GM19035 (cell line): Measurements from ENCODE around the gene STAC3.

Source experiments
- ATAC-seq: cut with Tn5 transposase; IDR thresholded peaks from one replicate; pipeline ENCODE4 v1.9.1; 2021; ENCODE audit not compliant: unreplicated experiment

Gene STAC3

DNA sequence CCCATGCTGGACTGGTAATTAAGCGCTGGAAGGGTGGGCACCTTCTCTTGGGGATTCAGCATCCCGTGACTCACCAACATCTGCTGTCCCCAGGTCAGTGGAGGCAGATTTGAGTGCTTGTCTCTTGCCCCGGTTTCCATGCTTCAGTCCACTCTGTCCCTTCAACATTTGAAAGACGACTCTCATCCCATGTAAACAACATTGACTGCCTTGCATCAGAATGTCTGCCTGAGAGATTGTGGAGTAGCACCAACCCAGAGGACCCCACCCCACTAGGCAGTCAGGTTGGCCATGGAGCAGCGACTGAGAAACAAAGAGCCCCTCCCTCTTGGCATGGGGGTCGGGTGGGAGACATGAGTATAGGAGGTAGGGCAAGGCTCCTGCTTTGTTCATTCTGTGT is 4.9 kb upstream of the STAC3 start:
- ATAC-seq: no peak

DNA sequence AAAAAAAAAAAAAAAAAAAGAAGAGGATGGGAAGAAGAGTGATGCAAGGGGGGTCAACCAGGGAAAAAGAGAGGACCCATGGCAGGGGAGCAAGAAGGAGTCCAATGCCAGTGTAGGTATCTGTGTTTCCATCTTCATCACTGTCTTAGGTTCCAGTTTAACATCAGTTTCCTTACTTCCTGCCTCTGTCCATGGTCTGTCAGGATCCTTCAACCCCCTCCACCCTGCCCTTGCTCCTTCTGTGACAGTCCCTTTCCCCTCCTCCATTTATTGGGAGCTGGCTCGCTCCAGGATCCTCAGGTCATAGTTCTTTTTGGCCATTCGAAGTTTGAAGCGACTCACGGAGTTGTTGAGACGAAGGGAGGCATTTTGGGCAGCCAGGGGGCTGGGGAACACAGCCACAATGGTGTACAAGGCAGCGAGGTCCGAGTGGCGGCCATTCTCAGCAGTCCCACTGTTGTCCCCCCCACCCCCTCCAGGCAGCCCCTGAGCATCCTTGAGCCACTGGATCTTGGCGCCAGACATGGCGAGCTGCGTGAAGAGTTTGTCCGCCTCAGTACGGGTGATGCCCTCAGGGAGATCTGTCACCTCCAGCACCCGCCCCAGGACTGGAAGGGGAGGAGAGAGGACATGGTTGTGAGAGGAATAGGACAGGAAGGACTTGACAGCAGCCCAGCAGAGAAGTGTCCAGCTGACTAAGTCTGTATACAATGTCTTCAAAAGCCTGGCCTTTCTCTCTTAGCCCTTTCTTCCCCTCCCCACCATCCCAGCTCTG is 3.7 kb upstream of the STAC3 start:
- ATAC-seq: no peak

DNA sequence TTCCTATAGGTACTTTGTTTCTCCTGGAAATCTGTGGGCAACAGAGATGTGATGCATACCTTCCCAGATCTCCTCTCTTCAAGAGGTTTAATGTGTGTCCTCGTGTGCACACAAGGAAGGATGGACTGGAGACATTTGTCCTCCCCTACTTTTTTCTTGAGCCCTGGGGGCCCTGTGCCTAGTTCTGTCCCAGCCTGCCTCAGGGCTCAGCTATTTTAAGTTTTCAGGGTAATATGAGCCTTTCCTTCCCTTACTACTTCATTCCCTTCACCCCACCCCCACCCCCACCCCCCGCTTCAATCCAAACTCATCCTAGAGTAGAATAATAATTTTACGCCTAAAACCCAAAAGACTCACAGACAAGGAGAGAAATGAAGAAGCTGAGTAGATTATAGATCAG is 446 bp downstream of the STAC3 start:
- ATAC-seq: no peak

DNA sequence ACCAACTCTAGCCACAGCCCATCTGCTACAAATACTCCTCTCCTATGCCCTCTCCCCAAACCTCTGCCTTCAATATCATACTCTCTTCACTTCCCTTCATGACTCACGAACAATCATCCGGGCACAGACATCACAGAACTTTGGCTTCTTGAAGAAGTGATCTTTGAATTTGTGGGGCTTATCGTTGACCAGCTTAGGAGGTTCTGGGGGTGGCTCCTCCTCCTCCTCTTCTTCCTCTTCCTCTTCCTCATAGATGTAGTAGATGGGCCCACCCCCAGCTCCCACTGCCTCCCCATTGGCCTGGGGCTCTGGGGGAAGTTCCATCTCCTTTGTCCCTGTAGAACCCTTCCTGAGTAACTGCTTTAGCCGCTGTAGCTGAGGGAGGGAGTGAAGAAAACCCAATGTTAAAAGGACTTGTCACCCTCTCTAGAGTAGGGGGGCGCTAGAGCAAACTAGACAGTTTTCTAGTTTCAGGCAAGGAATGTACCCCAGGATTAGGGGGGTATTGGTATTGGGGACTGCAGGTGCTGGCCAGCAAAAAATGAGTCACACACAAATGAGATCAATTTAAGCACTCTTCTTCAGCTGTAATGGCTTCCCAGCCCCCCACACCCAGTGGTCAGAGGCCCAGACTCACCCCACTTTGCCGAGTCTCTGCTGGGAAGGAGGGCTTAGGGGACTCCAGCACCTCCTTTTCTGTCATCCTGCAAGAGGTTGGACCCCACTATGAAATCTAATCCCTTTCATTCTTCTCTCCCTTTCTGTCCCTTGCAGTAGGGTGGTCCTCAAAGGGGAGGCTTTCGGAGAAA is 1.8 kb downstream of the STAC3 start:
- ATAC-seq: no peak

DNA sequence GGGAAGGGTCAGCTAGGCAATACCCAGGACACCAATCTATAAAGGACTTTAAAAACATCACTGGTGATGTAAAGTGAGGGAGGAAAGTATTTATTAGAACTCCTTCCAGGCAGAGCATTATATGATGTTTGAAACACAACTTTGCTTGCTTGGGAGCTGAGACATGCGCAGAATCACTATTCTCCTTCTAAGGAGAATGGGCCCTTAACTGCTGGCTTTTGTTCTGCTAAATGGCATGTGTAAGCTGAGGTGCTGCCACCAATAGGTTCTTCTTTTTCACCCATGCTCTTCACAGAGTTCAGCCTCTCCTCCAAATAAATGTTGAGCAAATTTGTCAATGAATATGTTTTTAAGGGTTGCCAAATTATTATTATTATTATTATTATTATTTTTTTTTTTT is 3.9 kb downstream of the STAC3 start:
- no peak for ATAC-seq

DNA sequence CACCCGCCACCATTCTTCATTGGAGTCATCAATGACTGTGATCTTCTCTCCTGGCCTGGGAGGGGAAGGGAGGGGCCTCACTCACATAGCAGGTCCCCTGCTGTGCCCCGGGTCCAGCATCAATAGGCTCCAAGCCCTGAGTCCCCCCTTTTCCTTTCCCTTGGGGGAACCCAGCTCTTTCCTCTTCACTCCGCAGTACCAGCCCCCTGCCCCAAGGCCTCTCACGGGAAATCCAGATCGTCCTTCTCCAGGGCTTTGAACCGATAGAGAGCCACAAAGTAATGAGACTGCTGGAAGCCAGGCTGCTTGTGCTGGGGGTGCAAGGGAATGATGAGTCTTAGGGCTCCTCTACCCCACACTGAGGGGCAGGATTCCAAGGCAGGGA is 6.7 kb downstream of the STAC3 start:
- ATAC-seq: no peak

DNA sequence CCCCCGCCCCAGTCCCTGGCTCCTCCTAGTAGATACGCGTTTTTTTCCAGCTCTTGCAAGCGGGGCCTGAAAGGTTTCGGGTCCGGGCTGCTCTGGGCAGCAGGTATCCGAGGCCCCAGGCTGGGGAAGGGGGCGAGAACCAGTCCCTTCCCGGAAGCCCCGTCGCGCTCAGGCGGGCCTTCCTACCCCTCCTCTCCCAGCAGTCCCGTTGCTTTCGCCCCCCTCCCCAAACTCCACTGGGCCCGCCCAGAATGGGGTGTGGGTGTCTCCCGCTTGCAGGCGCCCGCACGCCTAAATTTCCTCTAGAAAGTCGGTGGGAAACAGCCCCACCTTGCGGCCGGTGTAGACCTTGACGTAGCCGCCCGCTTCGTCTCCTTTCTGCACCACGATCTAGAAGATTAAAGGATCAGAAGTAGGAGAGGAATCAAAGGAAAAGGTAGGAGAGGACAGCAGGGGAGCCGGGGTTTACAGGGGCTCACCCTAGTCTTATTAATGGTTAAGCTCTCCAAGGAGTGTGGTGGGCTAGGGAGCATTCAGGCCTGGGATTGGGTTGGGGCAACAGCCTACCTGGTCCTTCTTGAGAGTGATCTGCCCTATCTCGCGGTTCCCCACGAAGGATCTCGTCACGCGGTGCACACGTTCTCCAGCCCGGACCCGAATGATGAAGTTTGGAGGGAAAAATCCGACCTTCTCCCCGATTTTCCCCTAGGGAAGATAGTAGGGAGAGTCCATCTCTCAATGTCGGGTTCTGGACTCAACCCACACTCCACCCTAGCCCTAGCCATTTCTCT is 7.3 kb downstream of the STAC3 start:
- ATAC-seq: no peak

DNA sequence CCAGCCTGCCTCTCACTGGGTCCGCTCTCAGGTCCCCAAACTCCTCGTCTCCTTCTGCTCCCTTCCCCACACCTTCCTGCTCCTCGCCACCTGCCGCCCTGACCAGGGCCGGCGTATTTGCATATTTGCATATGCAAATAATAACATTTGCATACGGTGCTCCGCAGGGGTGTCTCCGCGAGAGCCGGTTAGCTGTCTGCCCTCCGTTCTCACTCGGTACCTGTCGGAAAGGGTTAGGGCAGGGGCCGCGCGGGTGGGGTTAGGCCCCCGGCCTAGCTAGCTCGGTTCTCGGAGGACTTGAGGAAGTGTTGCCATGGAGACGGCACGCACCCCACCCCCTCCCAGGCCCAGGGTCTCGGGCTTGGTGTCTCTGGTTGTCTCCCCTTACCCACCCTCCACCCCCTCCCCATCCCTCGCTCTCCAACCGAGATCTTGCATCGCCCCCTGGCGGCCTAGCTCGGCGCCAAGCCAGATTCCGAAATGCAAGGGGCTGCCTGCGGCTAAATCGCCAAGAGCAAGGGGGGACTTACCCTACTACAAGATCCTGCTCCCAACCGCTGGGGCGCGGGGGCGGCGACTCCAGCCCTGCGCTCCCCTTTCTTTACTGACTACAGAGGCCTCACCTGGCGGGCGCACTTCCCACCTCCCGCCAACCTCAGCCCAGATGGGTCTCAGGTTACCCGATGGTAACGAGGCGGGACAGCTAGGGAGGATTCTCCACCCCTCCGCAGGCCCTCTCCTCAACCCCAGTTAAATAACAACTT is 8.1 kb downstream of the STAC3 start:
- peak; percentile 42 for ATAC-seq

DNA sequence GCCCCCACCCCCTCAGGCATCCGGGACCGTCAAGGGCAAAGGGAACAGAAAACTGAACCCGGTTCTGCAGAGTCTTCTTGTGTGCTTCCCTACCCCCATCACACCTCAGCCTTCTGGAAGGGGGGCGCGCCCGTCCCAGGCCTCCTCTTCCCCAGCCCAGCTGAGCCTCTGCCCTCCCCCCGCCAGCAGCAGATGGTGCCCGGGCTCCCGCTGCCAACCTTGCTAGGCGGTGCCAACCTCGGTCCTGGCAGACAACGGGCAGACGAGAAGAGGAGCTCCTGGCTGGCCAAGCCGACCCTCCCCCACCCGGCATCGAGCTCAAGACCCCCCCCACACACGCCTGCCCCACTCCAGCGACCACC is 8.7 kb downstream of the STAC3 start:
- no peak for ATAC-seq

DNA sequence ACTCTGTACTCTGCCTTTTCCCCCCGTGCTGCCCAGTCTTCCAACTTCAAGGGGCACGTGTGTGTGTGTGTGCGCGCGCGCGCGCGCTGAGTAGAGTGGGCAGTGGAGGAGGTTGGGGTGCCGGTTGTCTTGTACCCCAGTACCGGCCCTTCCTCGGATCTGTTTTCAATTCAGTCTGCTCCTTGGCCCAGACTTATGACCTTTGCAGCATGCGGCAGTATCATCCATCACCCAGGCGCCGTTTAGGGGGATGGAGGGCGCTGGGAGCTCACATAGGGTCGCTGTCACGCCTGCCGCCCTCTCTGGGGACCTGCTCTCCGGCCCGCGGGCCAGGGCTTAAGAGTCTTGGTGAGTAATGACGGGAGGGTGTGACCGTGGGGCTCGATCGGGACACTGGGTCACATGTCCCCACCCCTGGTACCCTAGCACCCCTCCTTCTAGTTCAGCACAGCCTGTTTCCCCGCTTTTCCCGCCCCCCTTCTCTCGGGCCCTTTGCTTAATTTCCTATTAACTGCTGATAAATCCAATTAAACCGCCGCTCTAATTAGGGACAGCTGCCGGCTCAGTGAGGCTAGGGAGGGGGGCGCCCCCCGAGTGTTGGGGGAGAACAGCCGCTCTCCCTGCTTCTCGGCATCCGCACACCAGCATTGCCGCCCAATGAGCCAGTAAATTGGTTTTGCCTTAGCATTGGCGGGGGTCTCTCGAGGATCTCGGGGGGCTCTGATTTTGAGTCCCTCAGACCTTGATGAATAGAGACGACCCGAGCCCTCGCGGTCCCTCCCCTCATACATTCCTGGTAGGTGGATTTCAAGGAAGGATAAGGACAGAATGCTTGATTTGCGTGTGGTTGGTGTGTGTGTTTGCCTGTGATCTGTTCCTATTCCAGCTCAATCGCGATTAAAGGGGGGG is 9.3 kb downstream of the STAC3 start:
- no peak for ATAC-seq

DNA sequence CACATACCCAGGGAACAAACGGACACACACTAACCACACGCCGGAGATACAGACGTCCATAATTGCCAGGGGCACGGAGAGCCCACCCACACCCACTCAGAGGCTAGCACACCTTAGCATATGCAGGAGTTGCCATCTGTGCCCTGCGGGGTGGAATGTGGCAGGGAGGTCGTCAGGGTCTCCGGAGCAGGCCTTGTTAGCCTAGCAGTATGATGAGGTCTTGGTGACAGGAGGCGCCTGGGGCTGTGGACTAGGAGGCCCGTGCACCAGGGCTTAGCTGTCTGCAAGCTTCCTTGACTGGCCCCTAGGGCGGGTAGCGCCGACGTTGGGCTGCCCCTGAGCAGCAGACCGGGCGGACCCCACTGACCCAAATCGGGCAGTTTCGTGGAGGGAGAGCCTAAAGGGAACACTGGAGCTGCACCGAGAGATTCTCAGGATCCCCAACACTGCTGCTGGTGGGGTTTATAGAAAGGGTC is 10.0 kb downstream of the STAC3 start:
- no peak for ATAC-seq

DNA sequence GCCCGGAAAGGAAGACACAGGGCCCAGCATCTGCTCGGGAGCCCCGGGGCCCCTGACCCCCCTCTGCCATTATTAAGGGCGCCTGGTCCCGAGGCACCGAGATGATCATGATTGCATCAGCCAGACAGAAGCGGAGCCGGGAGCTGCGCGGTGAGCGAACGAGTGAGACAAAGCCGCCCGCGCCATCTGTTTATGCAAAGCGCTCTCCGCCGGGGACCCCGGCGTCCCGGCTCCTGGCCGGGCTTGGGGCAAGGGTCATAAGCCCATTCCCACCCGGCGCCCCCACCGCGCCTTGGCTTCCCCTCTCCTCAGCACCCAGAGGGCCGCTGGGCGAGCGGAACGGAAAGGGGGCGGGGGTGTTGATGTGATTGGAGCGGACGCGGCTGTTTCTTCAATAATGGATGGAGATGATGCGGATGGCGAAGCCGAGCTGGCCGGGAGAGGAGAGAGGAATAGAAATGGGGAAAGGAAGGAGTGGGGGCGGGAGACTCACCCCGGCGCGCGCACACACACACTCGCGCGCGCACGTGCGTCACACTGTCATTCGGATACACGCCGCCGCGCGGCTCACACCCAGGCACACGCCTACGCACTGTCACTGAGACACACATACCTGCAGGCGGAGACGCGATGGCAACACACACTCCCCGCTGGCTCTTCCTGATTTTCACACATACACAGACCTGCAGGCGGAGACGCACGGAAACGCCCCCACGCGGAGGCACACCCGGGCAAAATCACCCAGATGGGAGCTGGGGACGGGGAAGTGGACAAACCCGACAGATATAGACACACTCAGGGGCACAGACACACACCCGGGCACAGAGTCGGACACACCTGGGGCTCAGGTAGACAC is 10.7 kb downstream of the STAC3 start:
- ATAC-seq: no peak

DNA sequence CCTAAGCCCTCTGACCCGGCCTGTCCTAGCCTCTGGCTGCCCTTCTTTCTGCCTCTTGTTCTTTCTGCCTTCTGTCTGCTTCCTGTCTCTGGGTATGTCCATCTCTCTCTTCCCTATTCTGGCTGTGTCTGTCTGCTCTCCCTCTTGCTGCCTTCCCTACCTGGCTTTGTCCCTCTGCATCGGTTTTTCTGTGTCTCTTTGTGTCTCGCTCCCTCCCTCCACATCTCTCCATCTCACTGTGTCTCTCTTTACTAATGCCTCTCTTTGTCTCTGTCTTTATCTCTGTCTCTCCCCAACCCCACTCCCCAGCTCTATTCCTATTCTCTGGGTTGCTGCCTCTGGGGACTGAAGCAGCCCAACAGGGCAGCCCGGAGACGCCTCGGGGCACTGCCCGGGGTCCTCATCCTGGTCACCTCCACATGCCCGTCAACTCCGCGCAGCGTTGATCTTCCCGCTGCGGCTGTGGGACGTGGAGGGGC is 11.4 kb downstream of the STAC3 start:
- no peak for ATAC-seq

DNA sequence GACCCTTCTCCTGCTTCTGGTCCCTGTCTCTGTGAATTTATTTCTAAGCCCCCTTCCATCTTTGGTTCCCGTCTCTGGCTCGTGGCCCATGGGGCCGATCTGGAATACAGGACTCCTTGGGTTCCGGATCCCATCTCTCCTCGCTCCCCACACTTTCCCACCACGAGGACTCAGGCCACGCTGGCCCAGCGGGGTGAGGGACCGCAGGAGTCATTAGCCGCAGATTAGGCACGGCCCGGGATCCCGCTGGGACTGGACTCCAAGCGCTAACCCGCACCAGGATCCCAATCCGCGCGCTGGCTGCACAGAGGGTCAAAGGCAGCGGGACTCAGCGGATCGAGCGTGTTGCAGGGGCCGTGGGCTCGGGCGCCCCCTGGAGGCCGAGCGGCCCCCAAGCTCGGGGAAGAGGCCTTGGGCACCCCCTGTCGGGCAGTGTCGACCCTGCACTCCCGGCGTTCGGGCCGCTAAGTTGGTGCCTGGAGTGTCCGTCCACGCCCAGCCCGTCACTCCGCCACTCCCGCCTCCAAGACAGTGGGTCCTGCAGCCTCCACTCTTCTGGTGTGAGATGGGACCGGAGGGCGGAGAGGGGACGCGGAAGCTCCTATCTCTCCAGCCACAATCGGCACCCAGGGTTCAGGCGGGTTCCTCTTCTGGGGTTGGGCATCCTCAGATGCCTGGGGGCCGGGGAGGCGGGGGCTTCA is 12.0 kb downstream of the STAC3 start:
- ATAC-seq: peak; percentile 53

DNA sequence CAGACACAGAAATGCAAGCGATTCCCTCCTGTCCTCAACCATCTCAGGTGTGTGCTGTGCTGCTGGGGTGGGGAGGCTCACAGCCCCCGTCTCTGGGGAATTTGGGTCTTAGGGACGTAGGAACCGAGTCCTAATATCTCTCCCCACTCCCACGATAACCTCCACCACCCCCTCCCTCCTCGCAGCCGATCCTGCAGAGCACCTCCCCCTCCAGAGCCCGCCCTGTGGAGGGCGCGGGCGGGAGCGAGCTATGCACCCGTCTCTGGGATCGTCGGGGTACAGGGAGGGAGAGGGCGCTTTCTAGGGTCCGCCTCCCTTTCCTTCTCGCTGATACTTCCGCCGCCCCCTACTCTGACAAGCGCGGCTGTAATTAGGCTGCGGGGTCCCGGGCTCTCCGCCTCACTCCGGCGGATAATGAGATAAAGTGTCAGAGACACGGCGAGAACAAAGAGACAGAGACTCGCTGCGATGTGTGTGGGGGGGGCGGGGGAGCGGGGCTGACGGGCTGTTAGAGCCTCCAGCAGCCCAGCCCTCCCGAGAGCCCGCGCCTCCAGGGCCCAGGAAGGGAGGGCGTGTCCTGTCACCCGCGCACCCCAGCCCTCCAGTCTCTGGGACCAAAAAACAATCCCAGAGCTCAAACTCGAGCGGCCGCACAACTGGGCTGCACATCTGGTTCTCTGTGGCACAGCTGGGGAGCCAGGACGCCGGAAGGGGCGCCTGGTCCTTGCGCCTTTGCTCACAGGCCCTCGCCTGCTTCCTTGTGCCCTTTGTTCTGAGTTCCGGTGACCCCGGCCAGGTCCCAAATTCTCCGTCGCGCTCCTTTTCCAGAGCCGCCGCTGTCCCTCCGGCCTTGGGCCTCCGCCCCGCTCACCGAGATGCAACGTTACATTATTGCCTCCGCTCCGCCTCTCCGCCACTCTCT is 12.8 kb downstream of the STAC3 start:
- no peak for ATAC-seq

DNA sequence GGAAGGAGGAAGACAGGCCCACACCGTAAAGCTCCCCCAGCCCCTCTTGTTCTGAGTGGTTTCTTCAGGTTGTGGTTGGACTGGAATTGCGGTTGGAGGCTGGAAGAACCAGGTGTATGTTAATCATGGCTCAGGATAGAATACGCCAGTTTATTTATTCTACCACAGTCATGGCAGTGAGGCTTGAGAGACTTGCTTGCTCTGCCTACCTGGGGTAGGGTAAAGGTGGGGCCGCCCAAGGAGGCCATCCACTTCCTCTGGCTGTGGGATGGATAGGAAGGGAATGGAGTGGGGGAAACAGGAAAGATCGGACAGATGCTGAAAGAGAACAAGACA is 13.4 kb downstream of the STAC3 start:
- ATAC-seq: no peak

DNA sequence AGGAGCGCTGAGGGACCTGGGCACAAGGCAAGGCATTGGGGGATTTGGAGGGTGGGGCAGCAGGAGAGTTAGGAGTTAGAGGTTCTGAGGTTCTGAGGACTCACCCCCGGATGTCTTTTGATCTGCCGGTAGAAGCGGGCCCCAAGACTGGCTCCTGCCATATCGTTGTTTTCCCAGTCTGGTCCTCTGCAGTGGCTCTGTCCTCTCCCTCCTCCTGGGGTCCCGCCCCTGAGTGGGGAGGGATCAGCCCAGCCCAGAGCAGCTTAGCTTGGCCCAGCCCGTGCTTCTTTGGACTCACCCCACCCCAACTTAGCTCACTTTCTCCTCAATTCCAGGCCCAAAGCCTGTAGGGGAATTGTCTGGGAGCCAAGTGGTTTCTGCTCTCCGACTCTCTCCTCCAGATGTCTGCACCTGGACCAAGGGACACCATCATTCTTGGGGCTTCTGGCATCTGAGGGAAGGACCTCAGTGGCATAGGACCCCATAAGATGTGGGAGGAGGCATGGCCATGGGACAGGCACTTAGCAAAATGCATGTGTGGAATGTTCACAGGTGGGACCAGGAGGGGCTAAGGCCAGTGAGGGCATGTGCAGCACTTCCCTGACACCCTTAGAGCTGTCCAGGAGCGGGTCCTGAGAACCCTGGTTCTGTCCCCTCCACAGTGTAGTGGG is 13.9 kb downstream of the STAC3 start:
- no peak for ATAC-seq
